ENCODE results near the gene CNTN5. TPM values are rescaled to one million over a fixed set of nuclear protein-coding genes. Genes with fewer than 3 reads are reported as not detected.

Gene CNTN5
- total RNA-seq, 4 donors from 2014 or later, result 0.12 TPM; not detected in 3

DNA sequence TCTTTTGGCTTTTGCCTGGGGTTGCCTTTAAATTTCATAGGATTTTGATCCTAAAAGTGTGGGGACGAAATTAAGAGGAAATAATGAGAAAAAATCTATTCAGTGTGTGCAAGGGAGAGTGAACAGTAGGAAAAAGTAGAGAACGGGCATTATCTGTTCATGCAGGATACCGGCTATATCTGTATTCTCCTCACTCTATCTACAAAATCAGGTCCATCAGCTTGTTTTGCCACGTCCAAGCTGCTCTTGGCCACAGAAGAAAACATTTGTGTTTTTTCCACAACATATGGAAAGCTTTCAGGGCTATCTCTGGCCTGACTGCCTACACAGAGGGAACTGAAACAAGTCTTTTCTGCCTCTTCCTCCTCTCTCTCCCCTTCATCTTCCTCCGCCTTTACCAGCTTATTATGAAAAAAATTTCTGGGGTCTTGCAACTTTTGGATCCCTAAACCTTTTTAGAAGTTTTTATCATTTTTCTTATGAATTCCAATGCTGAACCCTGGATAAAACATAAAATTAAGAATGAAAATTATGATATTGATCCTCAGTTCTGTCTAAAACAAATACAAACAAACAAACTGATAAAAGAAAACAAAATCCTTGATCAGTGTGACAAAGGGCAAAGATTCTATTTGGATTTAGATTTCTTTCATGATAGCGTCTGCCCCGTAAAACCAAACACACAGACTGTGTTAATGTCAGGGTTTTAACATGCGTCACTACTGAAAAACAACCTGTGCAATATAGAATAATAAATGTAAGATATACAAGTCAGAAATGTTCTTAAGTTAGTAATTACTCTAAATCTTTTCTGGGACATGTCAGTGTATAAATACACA is 219.7 kb downstream of the CNTN5 start:
- Histone ChIP-seq H3K4me1 (no peaks in the 10 kb centered on the region), H3K27ac (no peak overlapping the region), H3K9me3 (no peaks in the 10 kb centered on the region), H3K27me3 (no peaks in the 10 kb centered on the region), H3K4me3 (no peak overlapping the region), H3K36me3 (no peaks in the 10 kb centered on the region)
- TF ChIP-seq, protein P1, sequence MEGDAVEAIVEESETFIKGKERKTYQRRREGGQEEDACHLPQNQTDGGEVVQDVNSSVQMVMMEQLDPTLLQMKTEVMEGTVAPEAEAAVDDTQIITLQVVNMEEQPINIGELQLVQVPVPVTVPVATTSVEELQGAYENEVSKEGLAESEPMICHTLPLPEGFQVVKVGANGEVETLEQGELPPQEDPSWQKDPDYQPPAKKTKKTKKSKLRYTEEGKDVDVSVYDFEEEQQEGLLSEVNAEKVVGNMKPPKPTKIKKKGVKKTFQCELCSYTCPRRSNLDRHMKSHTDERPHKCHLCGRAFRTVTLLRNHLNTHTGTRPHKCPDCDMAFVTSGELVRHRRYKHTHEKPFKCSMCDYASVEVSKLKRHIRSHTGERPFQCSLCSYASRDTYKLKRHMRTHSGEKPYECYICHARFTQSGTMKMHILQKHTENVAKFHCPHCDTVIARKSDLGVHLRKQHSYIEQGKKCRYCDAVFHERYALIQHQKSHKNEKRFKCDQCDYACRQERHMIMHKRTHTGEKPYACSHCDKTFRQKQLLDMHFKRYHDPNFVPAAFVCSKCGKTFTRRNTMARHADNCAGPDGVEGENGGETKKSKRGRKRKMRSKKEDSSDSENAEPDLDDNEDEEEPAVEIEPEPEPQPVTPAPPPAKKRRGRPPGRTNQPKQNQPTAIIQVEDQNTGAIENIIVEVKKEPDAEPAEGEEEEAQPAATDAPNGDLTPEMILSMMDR (IDR thresholded peaks at IDR 0.05), result no peak
- no peak for TF ChIP-seq POLR2A (IDR thresholded peaks at IDR 0.05)
- no peak for DNase-seq
- intact Hi-C loops (cut with DNase I), result no loop called here
- WGBS, 2 donors, result 64 to 72% methylated on average over 8 of the region's 8 CpGs

DNA sequence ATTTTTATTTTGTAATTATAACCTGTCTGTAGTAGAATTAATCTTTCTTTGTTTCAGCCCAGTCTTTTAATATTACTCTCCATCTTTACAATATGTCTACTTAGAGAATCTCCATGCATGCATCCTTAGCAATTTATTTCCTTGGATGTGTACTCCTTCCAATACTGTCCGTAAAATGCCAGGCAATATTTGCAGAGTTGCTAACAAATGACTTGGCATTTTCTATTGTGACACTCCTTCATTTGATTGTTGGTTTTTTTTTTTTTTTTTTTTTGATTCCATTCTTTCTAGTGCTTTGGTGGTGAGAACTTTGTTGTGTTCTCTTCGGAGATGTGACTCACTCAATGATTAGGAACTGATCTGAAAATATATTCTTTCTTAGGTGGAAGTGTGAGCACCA is 220.3 kb downstream of the CNTN5 start:
- H3K36me3 ChIP-seq, result no peaks in the 10 kb centered on the region
- TF ChIP-seq, protein P1 (IDR thresholded peaks at IDR 0.05), result no peak
- no peak for TF ChIP-seq POLR2A (IDR thresholded peaks at IDR 0.05)
- WGBS, 2 donors, result 56 to 69% methylated on average over 2 of the region's 2 CpGs
- no peaks in the 10 kb centered on the region for H3K27me3 ChIP-seq
- intact Hi-C loops (cut with DNase I), result no loop called here
- no peaks in the 10 kb centered on the region for H3K4me1 ChIP-seq
- DNase-seq, result no peak
- no peak overlapping the region for H3K4me3 ChIP-seq
- no peak overlapping the region for H3K27ac ChIP-seq
- no peaks in the 10 kb centered on the region for H3K9me3 ChIP-seq

DNA sequence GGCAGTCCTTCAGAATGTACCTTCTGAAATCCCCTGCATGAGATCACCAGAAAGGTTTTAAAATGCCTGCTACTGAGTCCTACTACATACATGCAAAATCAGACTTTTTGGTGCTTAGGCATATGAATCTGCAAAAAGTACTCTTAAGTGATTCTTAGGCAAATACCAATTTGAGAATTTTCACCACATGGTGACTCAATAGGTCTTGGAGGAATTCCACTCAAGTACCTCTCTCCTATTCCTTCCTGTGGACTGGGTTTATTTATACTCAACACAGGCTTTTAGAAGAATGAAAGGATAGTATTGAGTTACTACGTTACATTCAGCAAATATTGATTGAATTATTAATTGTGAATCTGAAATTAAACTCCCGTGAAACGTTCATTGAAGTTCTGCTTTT is 223.9 kb downstream of the CNTN5 start:
- no peak for DNase-seq
- H3K27ac ChIP-seq, result no peak overlapping the region
- no peaks in the 10 kb centered on the region for H3K36me3 ChIP-seq
- no peaks in the 10 kb centered on the region for H3K27me3 ChIP-seq
- no peak overlapping the region for H3K4me3 ChIP-seq
- no peaks in the 10 kb centered on the region for H3K4me1 ChIP-seq
- 73 to 88% methylated on average over 3 of the region's 3 CpGs for WGBS, 2 donors
- TF ChIP-seq, protein P1 (IDR thresholded peaks at IDR 0.05), result no peak
- no peak for TF ChIP-seq POLR2A (IDR thresholded peaks at IDR 0.05)
- H3K9me3 ChIP-seq, result no peaks in the 10 kb centered on the region
- intact Hi-C loops (cut with DNase I), result no loop called here

DNA sequence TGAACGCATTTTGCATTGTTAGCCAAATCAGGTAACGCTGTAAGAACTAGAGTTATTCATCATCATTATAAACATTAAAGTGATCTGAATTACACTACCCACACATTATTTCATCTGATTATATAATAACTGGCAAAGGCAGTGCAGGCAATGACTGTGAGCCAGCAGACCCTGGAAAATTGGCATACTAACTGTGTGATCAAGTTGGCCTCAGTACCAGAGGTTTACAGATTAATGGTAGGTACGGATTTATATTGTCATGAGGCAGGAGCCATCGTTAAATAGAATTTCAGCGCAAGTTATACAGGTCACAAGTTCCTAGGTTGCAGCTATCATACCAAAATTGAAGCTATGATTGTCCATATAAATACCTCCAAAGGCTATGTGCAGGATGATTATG is 225.4 kb downstream of the CNTN5 start:
- Histone ChIP-seq H3K27ac (no peak overlapping the region), H3K36me3 (no peaks in the 10 kb centered on the region), H3K27me3 (no peaks in the 10 kb centered on the region), H3K4me3 (no peak overlapping the region), H3K4me1 (no peaks in the 10 kb centered on the region), H3K9me3 (no peaks in the 10 kb centered on the region)
- TF ChIP-seq, protein P1 (IDR thresholded peaks at IDR 0.05), result no peak
- no peak for TF ChIP-seq POLR2A (IDR thresholded peaks at IDR 0.05)
- no peak for DNase-seq
- intact Hi-C loops (cut with DNase I), result no loop called here
- WGBS, 2 donors, result 40 to 55% methylated on average over 5 of the region's 5 CpGs

DNA sequence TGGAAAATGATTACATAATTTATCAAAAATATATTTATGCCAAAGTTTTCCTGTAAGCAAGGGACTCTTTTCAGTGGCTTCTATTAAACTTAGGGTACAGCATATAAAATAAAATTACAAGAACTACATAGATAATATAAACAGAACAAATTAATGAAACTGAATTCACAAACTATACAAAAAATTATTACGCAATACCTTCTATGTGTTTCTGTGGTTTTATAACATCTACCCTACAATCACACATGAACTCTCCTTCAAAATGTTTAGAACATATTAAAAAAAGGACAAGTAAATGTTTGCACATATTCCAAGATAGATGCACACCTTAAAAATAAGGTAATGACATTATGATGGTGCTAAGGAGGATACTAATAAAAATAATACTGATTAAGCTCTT is 235.9 kb downstream of the CNTN5 start:
- no peak for TF ChIP-seq POLR2A (IDR thresholded peaks at IDR 0.05)
- TF ChIP-seq, protein P1 (IDR thresholded peaks at IDR 0.05), result no peak
- intact Hi-C loops (cut with DNase I), result no loop called here
- H3K27ac ChIP-seq, result no peak overlapping the region
- DNase-seq, result no peak
- no peaks in the 10 kb centered on the region for H3K9me3 ChIP-seq
- H3K4me3 ChIP-seq, result no peak overlapping the region
- no peaks in the 10 kb centered on the region for H3K27me3 ChIP-seq
- H3K36me3 ChIP-seq, result no peaks in the 10 kb centered on the region
- WGBS, 2 donors, result 93 to 94% methylated on average over 1 of the region's 1 CpG
- H3K4me1 ChIP-seq, result no peaks in the 10 kb centered on the region

All from esophagus squamous epithelium (tissue), 5 donors.